Central memory CD8-positive, alpha-beta T cell (primary cell): ENCODE data around the gene TMEM184A.

Experiments used
- ATAC-seq: fragments of 150-1000 bp; cut with Tn5 transposase; replicated peaks from 2 replicates; pipeline ENCODE4 v1.10.0; 2022; ENCODE audit warnings: mild to moderate bottlenecking, moderate FRiP score, moderate number of reproducible peaks; ENCODE audit not compliant: poor library complexity, severe bottlenecking; ENCODE audit errors: extremely low read depth
- DNase-seq, 2 donors: peaks; one replicate each; pipeline ENCODE4 v3.0.0; 2021; ENCODE audit warnings: low spot score in 2 of 2
- H3K27ac Mint-ChIP-seq: one replicate; pipeline ENCODE4 v1.8.0; 2022; ENCODE audit warnings: low read depth, mild to moderate bottlenecking, moderate library complexity, mixed read lengths
- H3K27me3 Mint-ChIP-seq: one replicate; pipeline ENCODE4 v1.8.0; 2022; ENCODE audit warnings: mixed read lengths
- H3K36me3 Mint-ChIP-seq: one replicate; pipeline ENCODE4 v1.8.0; 2022; ENCODE audit warnings: mild to moderate bottlenecking, moderate library complexity, mixed read lengths; ENCODE audit not compliant: insufficient read depth
- H3K4me1 Mint-ChIP-seq: one replicate; pipeline ENCODE4 v1.8.0; 2022; ENCODE audit warnings: mixed read lengths
- H3K4me3 Mint-ChIP-seq: one replicate; pipeline ENCODE4 v1.8.0; 2022; ENCODE audit warnings: mild to moderate bottlenecking, moderate library complexity, mixed read lengths
- H3K9me3 Mint-ChIP-seq: one replicate; pipeline ENCODE4 v1.8.0; 2022; ENCODE audit warnings: mixed read lengths

TMEM184A gene

DNA sequence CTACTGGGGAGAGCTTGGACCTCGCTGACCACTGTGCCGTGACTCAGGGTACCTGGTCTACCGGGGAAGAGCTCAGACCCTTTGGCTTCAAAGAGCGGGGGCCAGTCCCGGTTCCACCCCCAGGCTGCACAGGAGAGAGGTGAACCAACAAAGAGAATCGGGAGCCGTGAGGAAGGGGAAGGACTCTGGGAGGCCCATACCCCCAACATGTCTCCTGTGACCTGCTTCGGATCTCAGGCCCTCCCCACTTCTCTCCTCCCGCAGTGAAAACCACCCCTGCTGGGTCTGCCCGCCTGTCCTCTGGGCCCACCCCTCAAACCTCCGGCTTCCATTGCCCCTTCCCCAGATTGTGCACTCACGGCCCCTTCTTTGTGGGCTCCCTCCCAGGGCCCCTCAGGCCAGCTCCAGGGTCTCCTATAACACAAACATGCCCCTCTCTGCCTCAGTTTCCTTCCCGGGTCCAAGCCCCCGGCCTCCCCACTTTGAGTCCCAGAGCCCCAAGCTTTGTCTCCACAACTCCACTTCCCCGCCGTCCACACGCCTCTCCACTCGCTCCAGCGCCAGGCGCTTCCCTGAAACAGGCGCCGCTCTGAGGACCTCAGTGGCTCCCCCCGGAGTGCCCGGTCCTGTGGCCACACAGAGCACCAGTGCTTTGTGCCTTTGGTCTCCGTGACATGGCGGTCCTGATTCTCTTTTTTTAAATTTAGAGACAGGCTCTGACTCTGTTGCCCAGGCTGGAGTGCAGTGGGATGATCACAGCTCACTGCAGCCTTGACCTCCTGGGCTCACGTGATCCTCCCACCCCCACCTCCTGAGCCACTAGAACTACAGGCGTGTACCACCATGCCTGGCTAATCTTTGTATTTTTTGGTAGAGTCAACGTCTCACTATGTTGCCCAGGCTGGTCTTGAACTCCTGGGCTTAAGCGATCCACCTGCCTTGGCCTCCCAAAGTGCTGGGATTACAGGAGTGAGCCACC, 44.3 kb downstream of the TMEM184A start:
- H3K4me1 Mint-ChIP-seq: peaks cover 4% of the 10 kb centered on the region
- DNase-seq: no peak

DNA sequence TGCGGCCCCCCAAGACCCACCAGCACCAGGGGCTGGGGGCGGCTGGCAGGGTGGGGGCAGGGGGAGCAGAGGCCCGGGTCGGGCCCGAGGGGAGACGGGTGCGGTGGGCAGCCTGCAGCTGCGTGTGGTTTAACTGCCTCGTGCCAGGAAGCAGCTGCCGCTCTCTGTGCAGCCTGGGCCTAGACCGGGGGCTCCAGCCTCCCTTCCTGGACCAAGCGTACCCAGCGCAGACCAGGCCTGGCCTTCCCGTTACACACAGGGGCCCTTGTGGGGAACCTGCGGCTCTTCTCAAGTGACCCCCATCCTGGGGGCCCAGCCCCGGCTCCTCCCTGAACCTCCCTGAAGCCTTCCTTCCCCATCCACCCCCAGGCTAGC, 45.2 kb downstream of the TMEM184A start:
- no peak for ATAC-seq
- Mint-ChIP-seq H3K4me1 (peaks cover 6% of the 10 kb centered on the region), H3K36me3 (peaks cover 2% of the 10 kb centered on the region), H3K27ac (no peak overlapping the region), H3K9me3 (no peaks in the 10 kb centered on the region), H3K27me3 (peaks cover 34% of the 10 kb centered on the region), H3K4me3 (no peak overlapping the region)
- DNase-seq: no peak

More for the DNA sequence above, 44.3 kb downstream of the TMEM184A start:
- Mint-ChIP-seq H3K4me3 (no peak overlapping the region), H3K9me3 (no peaks in the 10 kb centered on the region), H3K36me3 (peaks cover under 1% of the 10 kb centered on the region), H3K27me3 (peaks cover 29% of the 10 kb centered on the region), H3K27ac (no peak overlapping the region)
- ATAC-seq: no peak

DNA sequence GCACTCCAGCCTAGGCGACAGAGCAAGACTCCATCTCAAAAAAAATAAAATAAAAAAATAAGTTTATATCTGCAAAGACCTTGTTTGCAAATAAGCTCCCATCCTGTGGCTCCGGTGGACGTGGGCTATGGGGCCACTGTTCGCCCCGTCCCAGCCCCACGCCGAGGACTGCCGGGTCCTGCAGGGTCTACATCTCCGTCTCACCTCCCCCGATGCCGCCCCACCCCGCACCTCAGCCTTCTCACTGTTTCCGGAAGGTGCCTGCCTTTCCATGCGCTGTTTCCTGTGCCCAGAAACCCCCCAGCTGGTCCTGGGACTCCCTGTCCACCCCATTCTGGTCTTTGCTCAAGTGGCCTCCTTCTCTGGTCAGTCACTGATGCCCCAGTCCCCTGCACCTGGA, 46.8 kb downstream of the TMEM184A start:
- ATAC-seq (no peak), DNase-seq (no peak)
- no peak overlapping the region for H3K4me3 Mint-ChIP-seq
- peaks cover 4% of the 10 kb centered on the region for H3K36me3 Mint-ChIP-seq
- no peaks in the 10 kb centered on the region for H3K9me3 Mint-ChIP-seq
- peaks cover 6% of the 10 kb centered on the region for H3K4me1 Mint-ChIP-seq
- no peak overlapping the region for H3K27ac Mint-ChIP-seq
- H3K27me3 Mint-ChIP-seq: peaks cover 34% of the 10 kb centered on the region

DNA sequence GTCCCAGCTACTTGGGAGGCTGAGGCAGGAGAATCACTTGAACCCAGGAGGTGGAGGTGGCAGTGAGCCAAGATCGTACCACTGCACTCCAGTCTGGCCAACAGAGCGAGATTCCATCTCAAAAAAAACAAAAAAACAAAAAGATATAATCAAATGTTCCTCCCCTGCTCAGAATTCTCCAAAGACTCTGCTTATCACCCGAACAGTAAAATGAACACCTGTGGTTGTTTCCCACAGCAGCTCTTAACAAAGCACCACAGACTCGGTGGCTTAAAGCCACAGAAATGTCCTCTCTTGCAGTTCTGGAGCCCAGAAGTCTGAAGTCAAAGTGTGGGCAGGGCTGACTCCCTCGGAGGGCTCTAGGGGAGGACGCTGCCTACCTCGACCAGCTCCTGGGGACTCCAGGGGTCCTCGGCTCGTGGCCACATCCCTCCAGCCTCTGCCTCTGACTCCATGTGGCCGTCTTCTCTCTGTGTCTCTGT, 47.7 kb downstream of the TMEM184A start:
- H3K27ac Mint-ChIP-seq: no peak overlapping the region
- H3K36me3 Mint-ChIP-seq: peaks cover 5% of the 10 kb centered on the region
- no peak for DNase-seq
- H3K4me3 Mint-ChIP-seq: no peak overlapping the region
- no peaks in the 10 kb centered on the region for H3K9me3 Mint-ChIP-seq
- no peak for ATAC-seq
- peaks cover 9% of the 10 kb centered on the region for H3K4me1 Mint-ChIP-seq
- H3K27me3 Mint-ChIP-seq: peaks cover 34% of the 10 kb centered on the region

DNA sequence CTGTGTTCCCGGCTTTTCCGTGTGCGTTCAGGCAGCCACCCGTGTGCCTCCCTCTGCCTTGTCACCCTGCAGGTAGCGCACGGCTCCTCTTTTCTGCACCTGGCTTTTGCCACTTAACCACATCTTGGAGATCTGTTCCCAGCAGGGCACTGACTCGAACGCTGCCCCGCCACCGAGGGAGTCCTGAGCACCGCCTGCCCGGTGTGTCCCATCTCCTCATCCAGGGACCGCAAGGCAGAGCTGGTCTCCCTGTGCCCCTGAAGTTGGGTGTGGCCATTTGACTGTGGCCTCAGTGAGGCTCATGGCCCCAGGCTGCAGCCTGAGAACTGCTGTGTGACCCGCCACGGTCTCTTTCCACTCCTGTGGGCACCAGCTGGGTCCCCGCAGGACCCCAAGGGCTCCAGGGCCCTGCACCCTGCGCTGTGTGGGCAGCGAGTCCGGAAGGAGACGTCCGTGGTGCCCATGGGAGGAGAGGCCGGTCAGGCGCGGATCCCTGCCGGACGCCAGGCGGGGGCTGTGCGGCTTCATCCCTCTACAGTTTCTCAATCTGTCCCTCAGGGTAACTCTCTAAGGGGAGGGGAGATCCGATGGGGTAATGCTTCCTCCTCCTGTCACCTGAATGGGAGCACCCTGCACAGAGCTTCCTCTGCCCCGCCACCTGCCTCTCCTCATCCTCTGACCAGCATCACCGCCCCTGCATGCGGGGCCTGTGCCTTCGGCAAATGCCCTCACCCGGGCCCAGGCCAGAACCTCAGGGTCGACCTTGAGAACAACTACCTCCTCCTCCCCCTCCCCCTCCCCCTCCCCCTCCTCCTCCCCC, 50.1 kb downstream of the TMEM184A start:
- DNase-seq (no peak), ATAC-seq (no peak)
- H3K27me3 Mint-ChIP-seq: peaks cover 22% of the 10 kb centered on the region
- H3K27ac Mint-ChIP-seq: no peak overlapping the region
- H3K4me1 Mint-ChIP-seq: peaks cover 31% of the 10 kb centered on the region
- H3K4me3 Mint-ChIP-seq: peak overlapping the region; percentile 88
- H3K36me3 Mint-ChIP-seq: peaks cover 11% of the 10 kb centered on the region
- H3K9me3 Mint-ChIP-seq: no peaks in the 10 kb centered on the region

DNA sequence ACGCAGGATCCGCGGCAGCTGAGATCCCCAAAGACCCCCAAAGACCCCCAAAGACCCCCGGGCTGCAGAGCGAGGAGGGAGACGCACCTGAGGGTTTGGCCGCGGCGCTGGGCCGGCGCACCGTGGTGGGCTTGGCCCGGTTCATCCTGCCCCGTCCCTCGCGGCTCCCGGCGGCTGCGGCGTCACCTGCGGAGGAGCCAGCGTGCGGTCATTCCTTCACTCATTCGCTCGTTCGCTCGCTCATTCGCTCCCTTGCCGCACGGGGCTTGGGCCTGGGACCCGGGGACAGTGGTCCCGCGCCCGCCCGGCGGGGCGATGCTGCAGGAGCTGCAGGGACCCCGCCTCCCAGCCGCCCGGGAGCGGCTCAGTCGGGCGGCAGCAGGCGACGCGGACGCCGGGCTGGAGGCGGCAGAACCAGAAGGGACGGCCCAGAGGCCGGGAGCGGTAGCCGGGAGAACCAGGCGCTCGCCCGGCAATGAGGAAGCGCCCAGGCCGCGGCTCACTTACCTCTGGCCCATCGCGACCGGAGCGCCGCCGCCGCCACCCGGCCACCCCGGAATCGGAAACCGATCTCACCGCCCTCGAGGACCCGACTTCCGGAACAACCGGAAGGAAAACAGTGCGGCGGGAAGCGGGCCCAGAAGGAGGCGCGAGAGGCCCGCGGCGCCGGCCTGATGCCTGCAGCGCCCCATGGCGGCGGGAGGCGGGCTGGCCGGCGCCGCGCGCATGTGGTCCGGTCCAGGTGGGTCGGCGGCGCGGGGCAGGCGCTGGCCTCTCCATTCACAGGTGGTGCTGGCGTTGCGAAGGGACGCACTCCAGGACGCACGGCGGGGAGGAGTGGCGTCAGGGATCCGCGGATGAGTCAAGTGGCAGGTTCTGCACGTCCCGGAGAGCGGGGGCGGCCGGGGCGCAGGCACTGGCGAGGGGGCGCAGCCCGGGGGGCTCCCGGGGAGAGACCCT, 51.9 kb downstream of the TMEM184A start, which contains the start of gene INTS1:
INTS1 (minus strand) TSS at position 574 of the 960 bp plus-strand sequence; CDS start at position 145, 429 bp downstream.
- Mint-ChIP-seq H3K4me1 (peaks cover 38% of the 10 kb centered on the region), H3K4me3 (peak within 1 kb of the TSS; percentile 88), H3K36me3 (peaks cover 17% of the 10 kb centered on the region), H3K27me3 (peaks cover 22% of the 10 kb centered on the region), H3K9me3 (no peaks in the 10 kb centered on the region), H3K27ac (peak within 1 kb of the TSS; percentile 91)
- peak; percentile 92 for ATAC-seq
- peak; percentile 76 to 80 for DNase-seq

DNA sequence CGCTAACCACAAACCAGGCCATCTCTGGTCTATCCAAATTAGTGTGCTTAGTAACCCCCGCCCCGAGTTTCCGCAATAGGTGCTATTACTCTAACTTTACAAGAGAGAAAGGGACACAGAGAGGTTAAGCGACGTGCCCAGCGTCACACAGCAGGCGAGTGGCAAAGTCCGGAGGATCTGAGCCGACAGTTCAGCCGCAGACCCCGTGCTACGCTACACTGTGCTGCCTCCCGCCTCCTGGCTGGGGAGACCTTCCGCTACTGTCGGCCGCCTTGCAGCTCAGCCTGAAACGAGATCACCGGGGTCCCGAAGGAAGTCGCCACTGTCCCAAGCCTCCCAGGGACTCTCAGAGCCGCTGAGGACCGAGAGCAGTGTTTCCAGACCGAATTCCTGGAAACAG, 52.6 kb downstream of the TMEM184A start:
- Mint-ChIP-seq H3K4me1 (peaks cover 38% of the 10 kb centered on the region), H3K27ac (peak overlapping the region; percentile 91), H3K9me3 (no peaks in the 10 kb centered on the region), H3K4me3 (peak overlapping the region; percentile 88), H3K36me3 (peaks cover 18% of the 10 kb centered on the region), H3K27me3 (peaks cover 15% of the 10 kb centered on the region)
- ATAC-seq: no peak
- no peak for DNase-seq

DNA sequence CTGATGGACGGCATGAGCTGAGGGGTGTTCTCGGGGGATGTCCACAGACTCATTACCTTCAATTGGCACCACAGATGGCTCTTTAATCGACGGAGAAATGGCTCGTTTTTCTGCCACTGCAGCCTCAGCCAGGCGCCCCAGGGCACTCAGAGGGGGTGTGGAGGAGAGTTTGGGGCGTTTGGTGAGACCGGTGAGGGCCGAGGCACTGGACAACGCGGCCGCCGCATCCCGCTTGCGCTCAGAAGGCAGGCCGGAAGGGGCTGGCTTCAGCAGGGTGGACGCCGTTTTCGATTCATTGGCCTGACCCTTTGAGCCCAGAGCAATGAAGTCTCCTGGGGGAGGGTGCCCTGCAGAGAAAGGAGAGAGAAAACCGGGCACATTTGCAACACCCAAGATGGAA, 53.2 kb downstream of the TMEM184A start:
- Mint-ChIP-seq H3K27me3 (peaks cover 12% of the 10 kb centered on the region), H3K27ac (peak overlapping the region; percentile 91), H3K36me3 (peaks cover 20% of the 10 kb centered on the region), H3K9me3 (no peaks in the 10 kb centered on the region), H3K4me3 (peak overlapping the region; percentile 88), H3K4me1 (peaks cover 38% of the 10 kb centered on the region)
- DNase-seq (no peak), ATAC-seq (no peak)

DNA sequence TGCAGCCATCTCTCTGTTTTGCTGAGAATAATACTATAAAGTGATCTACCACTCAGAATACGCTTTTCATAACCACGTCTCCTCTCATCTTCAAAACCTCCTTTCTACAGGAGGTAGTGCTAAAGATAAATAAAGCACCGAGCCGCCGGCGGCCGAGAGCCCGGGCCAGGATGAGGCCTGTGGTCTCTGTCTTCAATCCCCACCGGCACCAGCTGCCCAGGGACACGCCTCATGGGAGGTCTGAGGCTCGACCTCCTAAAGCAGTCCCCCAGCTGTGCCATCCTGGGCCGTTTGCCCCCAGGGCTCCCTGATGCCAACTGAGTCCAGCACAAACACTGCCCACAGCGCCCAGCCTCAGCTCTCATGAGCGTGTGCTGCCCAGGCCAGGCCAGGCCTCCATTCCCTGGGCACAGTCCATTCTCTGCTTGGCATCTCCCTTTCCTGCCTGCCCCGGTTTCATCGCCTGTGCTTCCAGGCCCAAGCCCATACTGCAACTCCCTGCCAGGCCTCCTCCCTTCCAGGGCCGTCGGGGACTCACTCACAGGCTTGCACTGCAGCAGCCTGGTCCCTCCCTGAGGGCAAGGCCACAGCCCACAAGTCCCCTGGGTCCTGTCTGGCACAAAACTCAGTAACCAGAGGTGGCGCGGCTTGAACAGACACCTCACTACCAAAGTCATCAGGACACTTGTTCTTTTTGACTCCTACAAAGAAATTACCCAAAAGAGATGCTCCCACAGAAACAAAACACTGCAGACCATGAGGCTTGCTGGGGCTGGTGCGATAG, 54.3 kb downstream of the TMEM184A start:
- ATAC-seq (no peak), DNase-seq (no peak)
- H3K4me3 Mint-ChIP-seq: peak overlapping the region; percentile 88
- no peaks in the 10 kb centered on the region for H3K9me3 Mint-ChIP-seq
- peaks cover 4% of the 10 kb centered on the region for H3K27me3 Mint-ChIP-seq
- peaks cover 33% of the 10 kb centered on the region for H3K4me1 Mint-ChIP-seq
- H3K27ac Mint-ChIP-seq: peak overlapping the region; percentile 91
- H3K36me3 Mint-ChIP-seq: peaks cover 25% of the 10 kb centered on the region

DNA sequence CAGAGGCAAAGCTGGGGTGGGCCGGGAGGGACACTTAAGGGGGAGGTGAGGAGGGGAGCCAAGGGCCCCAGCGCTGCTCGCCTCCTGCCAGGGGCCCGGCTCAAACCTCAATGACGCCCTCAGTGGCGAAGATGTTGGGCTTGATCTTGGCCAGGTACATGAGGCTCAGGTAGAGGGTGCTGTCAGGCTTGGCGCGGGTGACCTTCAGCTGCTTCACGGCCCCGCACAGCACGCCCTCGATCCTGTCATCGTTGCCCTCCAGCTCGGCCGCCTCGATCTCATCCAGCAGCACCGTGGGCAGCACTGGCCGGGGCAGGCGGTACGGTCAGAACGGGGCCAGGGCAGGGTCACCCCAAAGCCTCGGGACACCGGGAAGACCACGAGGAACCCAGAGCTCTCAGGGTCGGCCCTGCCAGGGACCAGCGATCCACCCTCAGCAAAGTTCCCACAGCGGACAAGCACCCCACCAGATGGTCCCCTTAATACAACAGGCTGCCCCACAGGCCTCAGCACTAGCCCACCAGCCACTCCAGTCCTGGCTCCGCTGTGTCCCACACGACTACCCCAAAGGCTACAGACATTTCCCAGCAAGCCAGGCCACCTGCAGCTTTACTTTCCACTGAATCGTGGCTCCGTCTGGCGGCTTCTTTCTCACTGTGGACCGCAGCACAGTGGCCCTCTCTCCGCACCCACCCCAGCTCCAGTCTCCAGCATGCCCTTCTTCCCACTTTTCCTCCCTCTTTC, 55.8 kb downstream of the TMEM184A start:
- Mint-ChIP-seq H3K9me3 (no peaks in the 10 kb centered on the region), H3K36me3 (peaks cover 26% of the 10 kb centered on the region), H3K27me3 (no peaks in the 10 kb centered on the region), H3K4me1 (peaks cover 31% of the 10 kb centered on the region), H3K27ac (no peak overlapping the region), H3K4me3 (peak overlapping the region; percentile 7)
- DNase-seq (no peak), ATAC-seq (no peak)
